ENCODE results near the gene SGSM1. TPM values are rescaled to one million over a fixed set of nuclear protein-coding genes. Genes with fewer than 3 reads are reported as not detected.

The SGSM1 gene
- total and polyA plus RNA-seq, 4 donors, result 0.57 to 4.5 (median 2.7) TPM

DNA sequence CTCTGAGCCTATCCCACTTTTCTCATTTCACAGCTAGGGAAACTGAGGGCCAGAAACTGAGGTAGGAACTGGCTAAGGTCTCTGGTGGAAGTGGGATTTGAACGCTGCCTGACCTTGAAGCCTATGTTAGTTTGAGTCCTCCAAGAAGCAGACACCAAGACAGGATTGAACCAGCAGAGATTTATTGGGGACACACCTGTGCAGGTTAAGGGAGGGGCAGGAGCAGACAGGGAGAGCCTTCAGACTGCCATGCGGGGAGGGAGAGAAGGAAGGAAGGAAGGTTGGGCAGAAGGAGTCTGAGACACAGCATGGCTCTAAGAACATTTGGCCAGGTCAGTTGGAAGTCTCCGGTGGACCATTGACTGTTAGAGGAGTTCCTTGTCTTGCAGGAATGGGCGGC, 59.5 kb downstream of the SGSM1 start:
- H3K9ac ChIP-seq (ENCODE audit: insufficient read depth in 1 of 2, low read length in 2 of 2), result no peak overlapping the region
- no peaks in the 10 kb centered on the region for H3K9me3 ChIP-seq (ENCODE audit: control insufficient read depth in 4 of 4, insufficient read depth in 3 of 4, low read length in 3 of 4)
- no peak for DNase-seq
- no peaks in the 10 kb centered on the region for H3K27me3 ChIP-seq (ENCODE audit: control insufficient read depth in 3 of 3, insufficient read depth in 3 of 3, low read length in 2 of 3)
- WGBS, 2 donors, result 92 to 94% methylated on average over 4 of the region's 4 CpGs
- TF ChIP-seq CTCF (IDR thresholded peaks at IDR 0.05; ENCODE audit: control extremely low read depth, extremely low read depth), result no peak
- no peaks in the 10 kb centered on the region for H3K4me1 ChIP-seq (ENCODE audit: control insufficient read depth in 5 of 5, insufficient read depth in 5 of 5, low read length in 5 of 5)
- no peak overlapping the region for H3K27ac ChIP-seq (ENCODE audit: low read depth in 1 of 2, low read length in 1 of 2)
- no peak overlapping the region for H3K4me3 ChIP-seq
- H3K36me3 ChIP-seq (ENCODE audit: control insufficient read depth in 4 of 4, insufficient read depth in 4 of 4, low read length in 4 of 4), result no peaks in the 10 kb centered on the region
- no peak for ATAC-seq (ENCODE audit: insufficient read depth, low FRiP score)

DNA sequence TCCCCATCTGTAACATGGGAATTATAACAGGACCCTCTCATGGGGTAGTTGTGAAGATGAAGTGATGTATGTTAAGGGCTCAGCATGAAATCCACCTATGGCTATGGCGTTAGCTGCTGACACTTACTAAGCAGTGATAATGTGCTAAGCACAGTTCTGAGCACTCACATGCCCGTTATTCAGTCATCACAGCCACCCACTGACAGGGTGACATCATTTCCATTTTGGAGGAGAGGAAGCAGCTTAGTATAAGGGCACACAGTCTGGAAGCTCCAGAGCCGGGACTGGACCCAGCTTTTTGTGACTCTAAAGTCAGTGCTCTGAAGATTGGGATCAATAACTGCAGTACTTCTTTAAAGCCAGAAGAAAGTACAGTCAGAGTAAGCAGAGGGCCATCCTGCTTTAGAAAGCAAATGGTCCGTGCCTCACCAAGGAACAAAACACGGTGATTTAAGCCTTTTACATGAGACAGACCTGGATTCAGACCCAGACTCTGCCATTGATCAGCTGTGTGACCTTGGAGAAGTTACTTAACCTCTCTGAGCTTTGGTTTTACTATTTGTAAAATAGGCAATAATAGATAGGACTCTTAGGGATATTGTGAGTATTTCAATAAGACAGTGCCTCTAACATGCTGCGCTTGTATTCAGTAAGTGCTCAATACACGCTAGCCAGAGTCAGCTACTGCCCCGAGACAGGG, 61.5 kb downstream of the SGSM1 start:
- no peak overlapping the region for H3K9ac ChIP-seq (ENCODE audit: insufficient read depth in 1 of 2, low read length in 2 of 2)
- DNase-seq, result no peak
- WGBS, 2 donors, result 87 to 89% methylated on average over 8 of the region's 8 CpGs
- H3K27ac ChIP-seq (ENCODE audit: low read depth in 1 of 2, low read length in 1 of 2), result no peak overlapping the region
- no peak for TF ChIP-seq CTCF (IDR thresholded peaks at IDR 0.05; ENCODE audit: control extremely low read depth, extremely low read depth)
- H3K4me1 ChIP-seq (ENCODE audit: control insufficient read depth in 5 of 5, insufficient read depth in 5 of 5, low read length in 5 of 5), result no peaks in the 10 kb centered on the region
- no peak overlapping the region for H3K4me3 ChIP-seq
- no peaks in the 10 kb centered on the region for H3K9me3 ChIP-seq (ENCODE audit: control insufficient read depth in 4 of 4, insufficient read depth in 3 of 4, low read length in 3 of 4)
- no peaks in the 10 kb centered on the region for H3K27me3 ChIP-seq (ENCODE audit: control insufficient read depth in 3 of 3, insufficient read depth in 3 of 3, low read length in 2 of 3)
- H3K36me3 ChIP-seq (ENCODE audit: control insufficient read depth in 4 of 4, insufficient read depth in 4 of 4, low read length in 4 of 4), result no peaks in the 10 kb centered on the region
- ATAC-seq (ENCODE audit: insufficient read depth, low FRiP score), result no peak

DNA sequence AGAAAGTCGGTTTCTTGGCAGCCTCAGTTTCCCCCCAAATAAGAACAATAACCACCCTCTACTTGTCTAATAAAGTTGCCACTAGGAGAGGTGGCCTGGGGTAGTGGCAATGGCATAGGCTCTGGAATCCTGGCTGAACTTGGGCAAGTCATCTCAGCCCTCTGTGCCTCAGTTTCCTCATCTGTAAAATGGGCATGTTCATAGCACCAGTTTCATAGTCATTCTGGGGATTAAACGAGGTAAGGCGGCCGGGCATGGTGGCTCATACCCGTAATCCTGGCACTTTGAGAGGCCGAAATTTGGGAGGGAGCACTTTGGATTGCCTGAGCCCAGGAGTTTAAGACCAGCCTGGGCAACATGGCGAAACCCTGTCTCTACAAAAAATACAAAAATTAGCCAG, 63.0 kb downstream of the SGSM1 start:
- no peak for TF ChIP-seq CTCF (IDR thresholded peaks at IDR 0.05; ENCODE audit: control extremely low read depth, extremely low read depth)
- Histone ChIP-seq H3K9me3 (ENCODE audit: control insufficient read depth in 4 of 4, insufficient read depth in 3 of 4, low read length in 3 of 4) (no peaks in the 10 kb centered on the region), H3K27ac (ENCODE audit: low read depth in 1 of 2, low read length in 1 of 2) (no peak overlapping the region), H3K4me1 (ENCODE audit: control insufficient read depth in 5 of 5, insufficient read depth in 5 of 5, low read length in 5 of 5) (no peaks in the 10 kb centered on the region), H3K4me3 (no peak overlapping the region), H3K36me3 (ENCODE audit: control insufficient read depth in 4 of 4, insufficient read depth in 4 of 4, low read length in 4 of 4) (no peaks in the 10 kb centered on the region), H3K9ac (ENCODE audit: insufficient read depth in 1 of 2, low read length in 2 of 2) (no peak overlapping the region), H3K27me3 (ENCODE audit: control insufficient read depth in 3 of 3, insufficient read depth in 3 of 3, low read length in 2 of 3) (no peaks in the 10 kb centered on the region)
- ATAC-seq (ENCODE audit: insufficient read depth, low FRiP score) (no peak), DNase-seq (no peak)
- 94 to 97% methylated on average over 7 of the region's 7 CpGs for WGBS, 2 donors

Data from lung (tissue), 12 donors.